CD4-positive, alpha-beta T cell (primary cell): ENCODE results near the gene VPS9D1. TPM values are rescaled to one million over a fixed set of nuclear protein-coding genes. Genes with fewer than 3 reads are reported as not detected.
A peak's percentile ranks its signal among the peaks of the same experiment; 100 is the strongest.

Experiments
- ATAC-seq: fragments of 200-7000 bp; cut with Tn5 transposase; one replicate; pipeline ENCODE4 v1.10.0; 2022; ENCODE audit warnings: mild to moderate bottlenecking; ENCODE audit not compliant: poor library complexity
- CTCF ChIA-PET: fragments of 350-600 bp; sonication (Branson Sonifier 250); formaldehyde crosslinking; loops from one replicate; lab custom pipeline; 2021; ENCODE audit warnings: antibody characterized with exemption, inconsistent platforms; lab: Charles Lee
- POLR2A ChIA-PET: fragments of 350-600 bp; sonication (Branson Sonifier 250); formaldehyde crosslinking; loops from one replicate; lab custom pipeline; 2021; ENCODE audit warnings: antibody characterized with exemption, inconsistent platforms; lab: Charles Lee
- DNase-seq, 14 experiments: peaks; one replicate each; pipeline ENCODE4 v3.0.0-alpha.2; 2013 to 2020; ENCODE audit warnings: mixed read lengths in 2 of 14
- H3K27ac ChIP-seq, 2 donors: one replicate each; pipeline versions ENCODE4 v1.5.1 to v1.7.0; 2013; ENCODE audit warnings: low read length in 2 of 2, low read depth in 1 of 2, mild to moderate bottlenecking in 1 of 2
- H3K27me3 ChIP-seq, 2 experiments: 1 replicate in 1 of 2; 2 replicates in 1 of 2; pipeline versions ENCODE4 v1.6.1 to v1.7.0; 2013; ENCODE audit warnings: low read length in 2 of 2, control low read depth in 1 of 2, mild to moderate bottlenecking in 1 of 2, moderate library complexity in 1 of 2; ENCODE audit not compliant: insufficient read depth in 2 of 2, control insufficient read depth in 1 of 2
- H3K36me3 ChIP-seq: one replicate; pipeline ENCODE4 v1.6.1; 2013; ENCODE audit warnings: low read length, control low read depth; ENCODE audit not compliant: insufficient read depth
- H3K4me1 ChIP-seq: one replicate; pipeline ENCODE4 v1.6.1; 2013; ENCODE audit warnings: low read length, control low read depth; ENCODE audit not compliant: insufficient read depth
- H3K4me3 ChIP-seq: one replicate; pipeline ENCODE4 v1.5.1; 2013; ENCODE audit warnings: mild to moderate bottlenecking, low read length, moderate library complexity
- H3K9me3 ChIP-seq, 2 experiments: 1 replicate in 1 of 2; 2 replicates in 1 of 2; pipeline versions ENCODE4 v1.6.1 to v1.7.0; 2013; ENCODE audit warnings: low read length in 2 of 2, mild to moderate bottlenecking in 2 of 2, control low read depth in 1 of 2, moderate library complexity in 1 of 2; ENCODE audit not compliant: control insufficient read depth in 1 of 2, insufficient read depth in 1 of 2
- H3K27ac Mint-ChIP-seq: one replicate; pipeline ENCODE4 v1.8.0; 2020; ENCODE audit warnings: mixed read lengths
- H3K27me3 Mint-ChIP-seq: one replicate; pipeline ENCODE4 v1.8.0; 2021; ENCODE audit warnings: mixed read lengths
- H3K36me3 Mint-ChIP-seq: one replicate; pipeline ENCODE4 v1.8.0; 2021; ENCODE audit warnings: low read depth, mixed read lengths
- H3K4me1 Mint-ChIP-seq: one replicate; pipeline ENCODE4 v1.8.0; 2021; ENCODE audit warnings: low read depth, mixed read lengths
- H3K4me3 Mint-ChIP-seq: one replicate; pipeline ENCODE4 v1.8.0; 2020; ENCODE audit warnings: mild to moderate bottlenecking, mixed read lengths
- H3K9me3 Mint-ChIP-seq: one replicate; pipeline ENCODE4 v1.8.0; 2020; ENCODE audit warnings: mixed read lengths
- CTCF ChIP-seq: fragments of 200-600 bp; IDR thresholded peaks from one replicate; pipeline ENCODE4 v1.8.0; 2022; ENCODE audit warnings: antibody characterized with exemption, mild to moderate bottlenecking
- intact Hi-C, 2 experiments: fragments of 100-400 bp; cut with DNase I in 1 of 2; cut with micrococcal nuclease in 1 of 2; formaldehyde crosslinking; loops; one replicate each; pipeline versions ENCODE4 v1.15.1 to v1.9.0; 2023 to 2025; cut with DNase I, micrococcal nuclease
- total RNA-seq, 174 experiments: library from RNA in 2 of 174; stranded (reverse) in 2 of 174; gene quantifications; one replicate each; pipeline ENCODE4 v1.2.3 and lab custom pipeline; 2021 to 2026

The VPS9D1 gene
- total RNA-seq, 2 experiments from 2014 or later: 18.5 to 21.8 TPM

- Histone ChIP-seq H3K9me3 (no peaks in the 10 kb centered on the region), H3K27me3 (no peaks in the 10 kb centered on the region), H3K4me3 (no peak overlapping the region), H3K4me1 (peaks cover 25% of the 10 kb centered on the region), H3K36me3 (no peaks in the 10 kb centered on the region), H3K27ac (no peak overlapping the region)
- intact Hi-C loops: loop anchor here (1.0 kb wide), 6 partner anchors 16 to 204 kb away; no protein-coding TSS in a partner anchor
- no peaks in the 10 kb centered on the region for H3K36me3 Mint-ChIP-seq
- H3K4me3 Mint-ChIP-seq: no peak overlapping the region
- no peak overlapping the region for H3K27ac Mint-ChIP-seq
- ChIA-PET POLR2A (interaction anchor here (0.9 to 2.1 kb wide), 20 partner anchors 11 to 204 kb away, joined by 3 to 14 read pairs (median 6); partner anchors contain the start of genes CDK10, TCF25 and VPS9D1), CTCF (interaction anchor here (1.0 to 4.4 kb wide), 13 partner anchors 13 to 203 kb away, joined by 3 to 45 read pairs (median 6); partner anchors contain the start of genes SPIRE2 and VPS9D1)
- peaks cover 14% of the 10 kb centered on the region for H3K4me1 Mint-ChIP-seq
- H3K27me3 Mint-ChIP-seq: no peaks in the 10 kb centered on the region
- no peaks in the 10 kb centered on the region for H3K9me3 Mint-ChIP-seq
- DNase-seq: peak in 1 of 14 experiments; percentile 34
- no peak for ATAC-seq
- TF ChIP-seq CTCF: no peak
Measured at GRCh38 chr16:89706518-89707260, 14.0 kb downstream of the VPS9D1 start.

GRCh38 chr16:89705006-89705405 lies 15.7 kb downstream of the VPS9D1 start:
- Mint-ChIP-seq H3K4me1 (peaks cover 19% of the 10 kb centered on the region), H3K27ac (no peak overlapping the region), H3K27me3 (no peaks in the 10 kb centered on the region), H3K9me3 (no peaks in the 10 kb centered on the region), H3K36me3 (peaks cover 6% of the 10 kb centered on the region), H3K4me3 (peak overlapping the region; percentile 48)
- H3K4me3 ChIP-seq: no peak overlapping the region
- TF ChIP-seq CTCF: no peak
- no peak overlapping the region for H3K27ac ChIP-seq
- peaks cover 32% of the 10 kb centered on the region for H3K4me1 ChIP-seq
- DNase-seq (peak in 1 of 14 experiments; percentile 44), ATAC-seq (no peak)
- POLR2A ChIA-PET: interaction anchor here (0.6 to 1.8 kb wide), 7 partner anchors 32 to 239 kb away, joined by 3 to 14 read pairs (median 5); partner anchors contain the start of gene TCF25
- H3K9me3 ChIP-seq: no peaks in the 10 kb centered on the region
- H3K27me3 ChIP-seq: no peaks in the 10 kb centered on the region
- intact Hi-C loops: no loop called here
- CTCF ChIA-PET: interaction anchor here (0.8 to 5.9 kb wide), 8 partner anchors 11 to 167 kb away, joined by 3 to 73 read pairs (median 8); no protein-coding TSS in a partner anchor
- H3K36me3 ChIP-seq: no peaks in the 10 kb centered on the region

GRCh38 chr16:89704281-89704680 lies 16.4 kb downstream of the VPS9D1 start:
- ChIA-PET POLR2A (no interaction called here), CTCF (interaction anchor here (1.8 to 5.9 kb wide), 2 partner anchors 89 to 158 kb away, joined by 8 to 73 read pairs; no protein-coding TSS in a partner anchor)
- Mint-ChIP-seq H3K27ac (no peak overlapping the region), H3K27me3 (no peaks in the 10 kb centered on the region), H3K9me3 (no peaks in the 10 kb centered on the region), H3K36me3 (peaks cover 9% of the 10 kb centered on the region), H3K4me1 (peaks cover 22% of the 10 kb centered on the region), H3K4me3 (no peak overlapping the region)
- no peaks in the 10 kb centered on the region for H3K27me3 ChIP-seq
- DNase-seq (peak in 2 of 14 experiments; percentile 4 to 32), ATAC-seq (no peak)
- peaks cover 37% of the 10 kb centered on the region for H3K4me1 ChIP-seq
- H3K4me3 ChIP-seq: no peak overlapping the region
- H3K36me3 ChIP-seq: no peaks in the 10 kb centered on the region
- H3K27ac ChIP-seq: no peak overlapping the region
- H3K9me3 ChIP-seq: no peaks in the 10 kb centered on the region
- no peak for TF ChIP-seq CTCF
- intact Hi-C loops: loop anchor here in 1 of 2 experiments (5.0 kb wide), 1 partner anchor 313 kb away; the partner anchor contains the start of gene DBNDD1
